B cell (primary cell): Measurements from ENCODE around the gene WDR83. TPM values are rescaled to one million over a fixed set of nuclear protein-coding genes. Genes with fewer than 3 reads are reported as not detected.

ENCODE experiments used
- ATAC-seq: fragments of 200-7000 bp; cut with Tn5 transposase; one replicate; pipeline ENCODE4 v1.10.0; 2021; ENCODE audit warnings: low read depth, mild to moderate bottlenecking, moderate number of reproducible peaks, moderate library complexity
- CTCF ChIA-PET: fragments of 350-600 bp; sonication (Branson Sonifier 250); formaldehyde crosslinking; loops from one replicate; lab custom pipeline; 2021; ENCODE audit warnings: antibody characterized with exemption, inconsistent platforms; lab: Charles Lee
- POLR2A ChIA-PET: fragments of 350-600 bp; sonication (Branson Sonifier 250); formaldehyde crosslinking; loops from one replicate; lab custom pipeline; 2021; ENCODE audit warnings: antibody characterized with exemption; lab: Charles Lee
- DNase-seq: peaks from one replicate; pipeline ENCODE4 v3.0.0; 2013
- H2AFZ ChIP-seq: 2 replicates; pipeline ENCODE4 v1.6.1; 2012; ENCODE audit warnings: mild to moderate bottlenecking, low read depth, low read length; ENCODE audit not compliant: insufficient read depth, poor library complexity, severe bottlenecking
- H3K27ac ChIP-seq, 2 donors: 1 replicate in 1 of 2; 2 replicates in 1 of 2; pipeline ENCODE4 v1.5.1; 2012 to 2013; ENCODE audit warnings: low read length in 2 of 2, mild to moderate bottlenecking in 2 of 2, moderate library complexity in 1 of 2
- H3K27me3 ChIP-seq, 4 experiments: fragments of 200-600 bp in 1 of 4; sonication (generic) in 1 of 4; replicated peaks in 1 of 4; 1 replicate in 2 of 4; 2 replicates in 2 of 4; pipeline versions ENCODE4 v1.6.1 to v1.7.0; 2013 to 2016; ENCODE audit warnings: low read length in 3 of 4, mild to moderate bottlenecking in 2 of 4, mixed read lengths in 1 of 4, moderate library complexity in 1 of 4; ENCODE audit not compliant: insufficient read depth in 4 of 4, control insufficient read depth in 3 of 4; ENCODE audit errors: control extremely low read depth in 1 of 4
- H3K36me3 ChIP-seq, 2 experiments: replicated peaks in 1 of 2; 1 replicate in 1 of 2; 2 replicates in 1 of 2; pipeline versions ENCODE4 v1.6.1 to v1.7.1; 2013; ENCODE audit warnings: low read length in 1 of 2; ENCODE audit not compliant: insufficient read depth in 2 of 2, control insufficient read depth in 1 of 2; ENCODE audit errors: control extremely low read depth in 1 of 2, extremely low read depth in 1 of 2
- H3K4me1 ChIP-seq, 2 donors: fragments of 200-600 bp in 1 of 2; sonication (generic) in 1 of 2; 1 replicate in 1 of 2; 2 replicates in 1 of 2; pipeline versions ENCODE4 v1.5.1 to v1.6.1; 2013 to 2017; ENCODE audit warnings: low read length in 2 of 2; ENCODE audit not compliant: control insufficient read depth in 2 of 2, insufficient read depth in 2 of 2
- H3K4me2 ChIP-seq: replicated peaks from 2 replicates; pipeline ENCODE3; 2012; ENCODE audit warnings: mild to moderate bottlenecking, low read depth, low read length; ENCODE audit not compliant: poor library complexity, severe bottlenecking
- H3K4me3 ChIP-seq, 5 experiments: fragments of 200-600 bp in 1 of 5; sonication (generic) in 1 of 5; 1 replicate in 3 of 5; 2 replicates in 2 of 5; pipeline versions ENCODE4 v1.5.1 to v1.7.0; 2011 to 2016; ENCODE audit warnings: low read length in 4 of 5, mild to moderate bottlenecking in 4 of 5, low read depth in 2 of 5, control low read depth in 1 of 5, moderate library complexity in 1 of 5; ENCODE audit not compliant: insufficient read depth in 1 of 5; ENCODE audit errors: control extremely low read depth in 1 of 5, extremely low read depth in 1 of 5
- H3K79me2 ChIP-seq: fragments of 200-600 bp; sonication (generic); one replicate; pipeline ENCODE4 v1.6.0; 2016; ENCODE audit warnings: low read length; ENCODE audit not compliant: control insufficient read depth, insufficient read depth
- H3K9ac ChIP-seq: fragments of 200-600 bp; sonication (generic); 2 replicates; pipeline ENCODE4 v1.6.1; 2017; ENCODE audit warnings: mild to moderate bottlenecking, low read length, moderate library complexity
- H3K9me3 ChIP-seq, 3 donors: one replicate each; pipeline versions ENCODE4 v1.6.1 to v1.7.1; 2013; ENCODE audit warnings: low read length in 2 of 3; ENCODE audit not compliant: control insufficient read depth in 2 of 3, insufficient read depth in 1 of 3; ENCODE audit errors: control extremely low read depth in 1 of 3
- H4K20me1 ChIP-seq: 2 replicates; pipeline ENCODE4 v1.6.0; 2012; ENCODE audit warnings: mild to moderate bottlenecking, low read length; ENCODE audit not compliant: insufficient read depth, control insufficient read depth, poor library complexity, severe bottlenecking
- H3K27ac Mint-ChIP-seq: one replicate; pipeline ENCODE4 v1.8.0; 2021; ENCODE audit warnings: mixed read lengths
- H3K27me3 Mint-ChIP-seq: one replicate; pipeline ENCODE4 v1.8.0; 2021; ENCODE audit warnings: mixed read lengths
- H3K4me1 Mint-ChIP-seq: one replicate; pipeline ENCODE4 v1.8.0; 2021; ENCODE audit warnings: mixed read lengths
- H3K4me3 Mint-ChIP-seq: one replicate; pipeline ENCODE4 v1.8.0; 2021; ENCODE audit warnings: mixed read lengths
- H3K9me3 Mint-ChIP-seq: one replicate; pipeline ENCODE4 v1.8.0; 2022; ENCODE audit warnings: mixed read lengths; ENCODE audit not compliant: insufficient read depth
- CTCF ChIP-seq: fragments of 200-600 bp; IDR thresholded peaks from one replicate; pipeline ENCODE4 v1.8.0; 2022; ENCODE audit warnings: antibody characterized with exemption, mild to moderate bottlenecking
- EZH2 ChIP-seq: IDR thresholded peaks from 2 replicates; pipeline ENCODE4 v1.6.1; 2012; ENCODE audit warnings: borderline replicate concordance, low read depth, mild to moderate bottlenecking, moderate library complexity, low read length; ENCODE audit not compliant: insufficient read depth, poor library complexity, severe bottlenecking
- WGBS: methylation state at CpG from one replicate; pipeline ENCODE4 v1.1.5; 2013; ENCODE audit warnings: missing lambda C conversion rate; ENCODE audit not compliant: insufficient coverage; 5-methylcytosine and 5-hydroxymethylcytosine counted together
- intact Hi-C: fragments of 100-400 bp; cut with micrococcal nuclease; formaldehyde crosslinking; loops from one replicate; pipeline ENCODE4 v1.10.0; 2022
- polyA plus RNA-seq: library from polyadenylated mRNA; depleted of rRNA; stranded (reverse); fragments of >200 nt; gene quantifications from 2 replicates; pipeline ENCODE4 v1.2.3, GENCODE V29; 2012
- total RNA-seq, 2 donors: library from RNA; stranded (reverse); fragments of 120-200 nt in 1 of 2; gene quantifications; 1 replicate in 1 of 2; 2 replicates in 1 of 2; pipeline versions ENCODE4 v1.2.3 to v1.2.4, GENCODE V29; 2013 to 2022

The WDR83 gene
- total and polyA plus RNA-seq, 2 donors (not counting 1 experiment from before 2014, with no cell fraction given): 16.3 to 24.6 TPM

GRCh38 chr19:12628040-12629022 is 38.3 kb upstream of the WDR83 start:
- 100% methylated on average over 6 of the region's 17 CpGs for WGBS
- H3K9ac ChIP-seq: no peak overlapping the region
- Mint-ChIP-seq H3K4me1 (peaks cover 3% of the 10 kb centered on the region), H3K27ac (no peak overlapping the region), H3K27me3 (no peaks in the 10 kb centered on the region), H3K4me3 (no peak overlapping the region), H3K9me3 (peaks cover 6% of the 10 kb centered on the region)
- ChIA-PET POLR2A (interaction anchor here (1.2 kb wide), 1 partner anchor 15 kb away, joined by 3 read pairs; no protein-coding TSS in a partner anchor), CTCF (no interaction called here)
- peaks cover 58% of the 10 kb centered on the region for H3K79me2 ChIP-seq
- no peak for TF ChIP-seq EZH2
- no peak for TF ChIP-seq CTCF
- ATAC-seq: no peak
- peaks cover 21% of the 10 kb centered on the region for H4K20me1 ChIP-seq
- peaks cover 25 to 55% of the 10 kb centered on the region in 2 experiments for H3K36me3 ChIP-seq
- H3K27me3 ChIP-seq: no peaks in the 10 kb centered on the region
- H3K4me1 ChIP-seq: no peaks in the 10 kb centered on the region
- no peak overlapping the region for H3K4me2 ChIP-seq
- peaks cover 13 to 23% (median 15%) of the 10 kb centered on the region in 3 donors for H3K9me3 ChIP-seq
- intact Hi-C loops: no loop called here
- no peak overlapping the region for H2AFZ ChIP-seq
- H3K4me3 ChIP-seq: no peak overlapping the region
- no peak for DNase-seq
- no peak overlapping the region for H3K27ac ChIP-seq

GRCh38 chr19:12629215-12629614 is 37.4 kb upstream of the WDR83 start:
- ChIA-PET CTCF (no interaction called here), POLR2A (interaction anchor here (0.7 kb wide), 1 partner anchor 11 kb away, joined by 5 read pairs; no protein-coding TSS in a partner anchor)
- Histone ChIP-seq H3K4me1 (no peaks in the 10 kb centered on the region), H3K27ac (no peak overlapping the region), H3K9me3 (peaks cover 13 to 23% (median 15%) of the 10 kb centered on the region in 3 donors), H3K4me3 (no peak overlapping the region), H3K9ac (no peak overlapping the region), H3K79me2 (peaks cover 50% of the 10 kb centered on the region), H4K20me1 (peaks cover 16% of the 10 kb centered on the region), H3K27me3 (no peaks in the 10 kb centered on the region), H2AFZ (no peak overlapping the region), H3K36me3 (peaks cover 24 to 51% of the 10 kb centered on the region in 2 experiments), H3K4me2 (no peak overlapping the region)
- no peak for ATAC-seq
- intact Hi-C loops: no loop called here
- Mint-ChIP-seq H3K4me3 (no peak overlapping the region), H3K27ac (no peak overlapping the region), H3K9me3 (peaks cover 6% of the 10 kb centered on the region), H3K4me1 (no peaks in the 10 kb centered on the region), H3K27me3 (no peaks in the 10 kb centered on the region)
- TF ChIP-seq CTCF: no peak
- no peak for TF ChIP-seq EZH2
- no peak for DNase-seq
- WGBS: 80% methylated on average over 1 of the region's 7 CpGs
